GM21786 (cell line): ENCODE results near the gene DNM1.

Experiments used
- ATAC-seq: cut with Tn5 transposase; IDR thresholded peaks from one replicate; pipeline ENCODE4 v1.9.1; 2021; ENCODE audit not compliant: unreplicated experiment

DNM1 gene

GRCh38 chr9:128203024-128203706 is at the start of gene DNM1:
DNM1 (plus strand) TSS chr9:128203379; CDS start chr9:128203471, 92 bp downstream.
- no peak for ATAC-seq

DNA sequence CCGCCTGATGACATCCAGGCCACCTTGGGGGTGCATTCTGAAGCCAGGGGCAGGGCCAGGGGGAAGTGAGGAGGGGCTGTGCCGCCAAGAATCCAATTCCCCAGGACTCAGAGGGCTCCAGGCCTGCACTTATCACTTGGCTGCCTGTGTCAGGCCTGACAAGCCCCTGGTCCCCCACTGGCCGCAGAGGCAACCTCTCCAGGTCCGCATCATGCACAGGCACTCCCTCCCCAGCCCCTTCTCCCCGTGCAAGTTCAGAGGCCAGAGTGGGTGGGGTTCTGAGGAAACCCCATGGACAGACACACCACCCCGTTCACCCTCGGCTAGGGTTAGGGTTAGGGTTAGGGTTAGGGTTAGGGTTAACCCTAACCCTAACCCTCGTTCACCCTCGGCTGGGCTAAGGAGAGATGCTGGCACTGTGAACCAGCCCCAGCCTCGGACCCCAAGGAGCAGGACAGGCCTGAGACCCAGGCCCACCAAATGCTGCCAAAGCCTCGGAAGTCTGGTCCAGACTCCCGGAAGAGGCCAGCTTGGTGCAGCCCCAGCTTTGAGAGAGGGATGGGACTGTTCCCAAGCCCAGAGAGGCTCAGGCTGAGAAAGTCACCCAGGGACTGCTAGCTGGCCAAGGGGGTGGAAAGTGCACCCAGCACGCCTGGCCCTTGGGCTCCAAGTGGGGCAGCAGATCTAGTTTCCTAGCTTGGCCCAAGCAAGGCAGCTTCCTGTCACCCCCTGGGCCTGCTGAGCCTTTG is 49.1 kb upstream of the DNM1 start:
- ATAC-seq = no peak

- ATAC-seq = no peak
These were observed 47.3 kb upstream of the DNM1 start for GRCh38 chr9:128155736-128156500.

GRCh38 chr9:128159522-128159783 is 43.7 kb upstream of the DNM1 start:
- ATAC-seq = no peak

GRCh38 chr9:128159784-128160602 is 43.2 kb upstream of the DNM1 start, which contains the start of gene BBLN:
BBLN (plus strand) TSS chr9:128160265; CDS start chr9:128160408, 143 bp downstream.
- ATAC-seq = peak; percentile 74

DNA sequence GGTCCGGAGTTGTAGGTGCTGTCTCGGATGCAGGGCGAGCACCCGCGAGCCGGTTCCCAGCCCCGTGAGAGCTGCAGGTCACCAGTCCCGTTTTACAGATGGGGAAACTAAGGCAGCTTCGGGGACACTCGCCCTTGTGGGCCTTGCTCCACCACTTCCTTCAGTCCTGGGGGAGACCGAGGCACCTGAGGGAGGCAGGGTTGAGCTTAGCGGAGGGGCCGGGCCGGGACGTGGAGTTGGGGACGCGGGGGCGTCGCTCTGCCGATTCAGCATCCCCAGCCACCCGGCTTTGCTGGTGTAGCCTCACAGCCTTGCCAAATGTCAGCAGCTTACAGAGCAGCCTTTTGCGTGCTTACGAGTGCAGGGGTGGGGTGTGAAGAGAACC is 42.6 kb upstream of the DNM1 start:
- ATAC-seq = no peak

DNA sequence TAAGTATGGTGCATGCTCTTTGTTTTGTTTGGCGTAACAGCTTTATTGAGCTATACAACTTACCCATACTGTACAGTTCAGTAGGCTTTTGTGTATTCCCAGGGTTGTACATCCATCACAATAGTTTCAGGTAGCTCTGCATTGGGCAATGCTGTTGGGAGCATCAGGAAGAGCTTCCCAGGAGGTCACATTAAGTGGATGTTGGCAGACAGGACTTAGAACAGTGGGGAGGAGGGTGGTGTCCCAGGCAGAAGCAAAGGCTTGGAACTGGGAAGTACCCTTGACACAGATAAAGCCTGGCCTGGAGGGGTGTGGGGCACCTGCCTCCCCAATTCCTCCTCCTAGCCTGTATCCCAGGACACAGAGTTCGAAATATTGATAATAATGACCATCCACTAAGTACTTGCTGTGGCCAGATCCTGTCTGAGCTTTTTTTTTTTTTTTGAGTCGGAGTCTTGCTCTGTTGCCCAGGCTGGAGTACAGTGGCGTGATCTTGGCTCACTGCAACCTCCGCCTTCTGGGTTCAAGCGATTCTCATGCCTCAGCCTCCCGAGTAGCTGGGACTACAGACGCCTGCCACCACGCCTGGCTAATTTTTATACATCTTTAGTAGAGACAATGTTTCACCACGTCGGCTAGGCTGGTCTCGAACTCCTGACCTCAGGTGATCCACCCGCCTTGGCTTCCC is 41.8 kb upstream of the DNM1 start:
- ATAC-seq = no peak

- no peak for ATAC-seq
These were observed 40.8 kb upstream of the DNM1 start for GRCh38 chr9:128162215-128163026.

DNA sequence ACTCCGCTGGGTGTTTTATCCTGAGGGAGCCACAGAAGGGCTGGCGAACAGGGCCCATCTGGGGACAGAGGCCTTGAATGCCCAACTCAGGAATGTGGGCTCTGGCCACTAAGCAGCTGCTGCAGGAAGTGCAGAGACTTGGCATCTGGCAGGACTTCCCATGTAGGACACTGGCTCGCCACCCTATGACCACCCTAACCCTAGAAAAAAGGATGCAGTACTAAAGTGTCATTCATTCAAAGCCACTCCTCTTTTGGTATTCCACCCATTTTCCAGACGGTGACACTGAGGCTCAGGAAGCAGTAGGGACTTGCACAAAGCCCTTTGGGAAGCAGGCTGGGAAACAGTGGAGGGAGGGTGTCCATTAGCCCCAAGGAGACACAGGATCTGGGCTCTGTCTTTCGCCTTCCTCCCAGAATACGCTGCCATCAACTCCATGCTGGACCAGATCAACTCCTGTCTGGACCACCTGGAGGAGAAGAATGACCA is 40.1 kb upstream of the DNM1 start:
- no peak for ATAC-seq

DNA sequence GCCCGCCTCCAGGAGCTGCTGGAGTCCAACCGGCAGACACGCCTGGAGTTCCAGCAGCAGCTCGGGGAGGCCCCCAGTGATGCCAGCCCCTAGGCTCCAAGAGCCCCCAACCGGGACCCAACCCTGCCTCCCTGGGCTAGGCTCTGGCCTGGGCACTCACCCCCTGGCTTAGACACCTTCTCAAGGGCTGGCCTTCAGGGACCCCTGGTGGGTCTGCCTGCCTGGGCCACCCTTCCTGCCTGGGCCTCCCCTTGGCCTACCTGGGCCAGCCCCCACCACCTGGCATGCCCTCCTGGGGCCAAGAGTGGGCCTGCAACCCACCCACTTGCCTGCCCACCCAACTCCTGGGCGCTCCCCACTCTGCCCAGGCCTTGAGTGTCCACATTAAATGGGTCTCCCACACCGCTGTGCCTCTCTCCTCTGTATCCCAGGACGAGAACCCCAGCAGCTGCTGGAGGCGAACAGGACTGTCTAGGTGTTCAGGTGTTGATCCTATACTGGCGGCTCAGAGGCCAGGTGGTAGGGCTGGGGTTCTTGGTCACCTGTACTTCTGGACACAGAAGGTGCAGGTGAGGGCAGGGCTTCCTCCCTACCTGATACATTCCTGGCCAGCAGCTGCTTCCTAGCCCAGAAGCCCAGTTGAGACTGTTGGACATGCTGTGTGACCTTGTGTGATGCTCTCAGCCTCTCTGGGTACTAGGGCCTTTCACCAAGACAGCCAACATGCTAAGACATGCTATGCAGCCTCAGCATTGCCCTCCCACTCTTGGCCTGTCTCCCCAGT is 39.5 kb upstream of the DNM1 start:
- no peak for ATAC-seq

- ATAC-seq = no peak
These were observed 38.8 kb upstream of the DNM1 start for GRCh38 chr9:128164307-128164885.

GRCh38 chr9:128166169-128166568 is 37.0 kb upstream of the DNM1 start:
- no peak for ATAC-seq

DNA sequence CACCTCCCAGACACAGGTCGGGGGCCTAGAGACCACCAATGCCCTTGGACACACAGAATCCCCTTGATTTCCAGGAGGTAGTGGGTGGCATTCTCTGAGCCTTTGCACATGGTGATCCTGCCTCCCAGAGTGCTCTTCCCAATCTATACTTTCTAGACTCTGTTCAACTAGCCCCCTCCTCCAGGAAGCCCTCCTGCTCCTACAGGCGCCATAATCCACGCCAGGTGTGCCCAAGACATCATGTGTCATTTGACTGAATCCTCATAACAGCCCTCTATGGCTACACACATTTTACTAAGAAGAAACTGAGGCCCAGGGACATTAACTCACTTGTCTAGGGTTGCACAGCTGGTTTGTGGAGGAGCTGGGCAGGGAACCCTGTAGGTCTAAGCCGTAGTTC is 36.0 kb upstream of the DNM1 start:
- no peak for ATAC-seq

DNA sequence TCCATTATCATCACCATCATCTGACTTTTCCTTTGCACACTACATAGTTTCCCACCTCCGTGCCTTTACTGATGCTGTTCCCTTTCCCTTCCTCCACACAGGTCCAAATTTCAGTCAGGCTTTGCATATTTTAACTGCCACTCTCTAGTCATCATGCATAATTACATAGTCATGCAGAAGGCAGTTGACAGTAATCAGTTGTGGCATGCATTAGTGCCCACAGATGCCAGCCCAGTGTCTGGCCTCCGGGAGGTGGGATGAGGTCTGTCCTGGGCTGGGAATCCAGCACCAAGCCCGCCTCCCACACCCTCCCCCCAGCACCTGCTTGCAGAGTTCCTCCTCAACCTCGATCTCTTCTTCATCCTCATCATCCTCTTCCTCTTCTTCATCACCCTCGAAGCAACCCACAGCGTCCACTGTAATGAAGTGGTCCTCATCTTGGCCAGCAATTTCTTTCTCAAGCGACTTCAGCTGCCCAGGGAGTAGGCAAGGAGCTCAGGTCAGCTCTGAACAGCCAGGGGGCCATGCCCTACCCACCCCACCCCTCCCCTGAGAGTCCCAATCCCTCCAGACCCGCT is 34.4 kb upstream of the DNM1 start:
- no peak for ATAC-seq

DNA sequence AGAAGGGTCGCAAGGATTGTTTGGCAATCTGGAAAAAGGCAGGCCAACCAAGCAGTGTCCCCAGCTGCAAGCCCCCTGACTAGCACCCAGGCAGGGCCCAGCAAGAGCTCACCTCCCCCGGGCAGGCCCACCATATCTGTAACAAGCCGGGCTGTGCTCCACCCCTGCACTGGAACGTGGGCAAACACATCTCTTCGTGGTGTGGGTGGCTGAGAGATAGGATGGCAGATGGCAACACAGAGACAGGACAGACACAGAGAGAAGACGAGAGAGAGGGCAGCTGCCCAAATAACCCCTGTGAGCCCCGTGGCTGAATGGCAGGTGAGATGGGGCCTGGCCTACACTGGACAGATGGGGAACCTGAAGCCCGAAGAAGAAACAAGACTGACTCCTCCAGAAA is 33.7 kb upstream of the DNM1 start:
- ATAC-seq = no peak

DNA sequence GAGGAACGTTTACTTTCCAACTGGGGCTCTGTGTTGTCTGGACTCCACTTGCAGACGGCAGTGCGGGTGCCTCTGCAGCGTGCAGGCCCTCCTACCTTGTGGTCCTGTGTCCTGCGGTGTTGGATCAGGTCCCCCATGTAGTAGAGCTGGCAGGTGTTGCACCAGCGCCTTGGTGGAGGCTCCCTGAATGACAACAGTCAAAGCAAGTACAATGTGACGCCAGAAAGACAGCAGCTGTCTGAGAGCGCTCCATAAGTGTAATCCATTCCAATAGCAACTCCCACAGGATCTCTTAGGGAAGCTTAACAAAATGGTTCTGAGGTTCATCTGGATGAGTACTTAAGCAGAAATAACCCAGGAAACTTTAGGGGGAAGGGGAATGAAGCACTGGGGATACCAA is 33.3 kb upstream of the DNM1 start:
- no peak for ATAC-seq

DNA sequence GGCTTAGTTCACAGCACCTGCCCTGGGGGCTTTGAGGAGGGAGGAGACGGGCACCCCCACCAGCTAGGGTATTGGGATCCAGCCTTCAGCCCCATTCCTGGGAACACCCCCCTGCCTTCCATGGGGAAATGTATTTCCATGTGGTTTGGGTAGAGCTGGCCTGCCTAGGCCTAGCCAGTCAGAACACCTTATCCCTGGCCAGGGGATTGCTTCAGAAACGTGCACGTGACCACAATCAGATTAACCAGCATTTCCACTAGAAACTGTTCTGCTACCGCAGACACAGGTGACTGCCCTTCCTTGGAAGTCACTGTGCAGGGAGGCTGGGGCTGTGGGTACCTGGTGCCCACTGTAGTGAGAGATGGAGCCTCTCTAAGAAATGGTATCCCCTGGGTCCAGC is 29.1 kb upstream of the DNM1 start:
- ATAC-seq = no peak

DNA sequence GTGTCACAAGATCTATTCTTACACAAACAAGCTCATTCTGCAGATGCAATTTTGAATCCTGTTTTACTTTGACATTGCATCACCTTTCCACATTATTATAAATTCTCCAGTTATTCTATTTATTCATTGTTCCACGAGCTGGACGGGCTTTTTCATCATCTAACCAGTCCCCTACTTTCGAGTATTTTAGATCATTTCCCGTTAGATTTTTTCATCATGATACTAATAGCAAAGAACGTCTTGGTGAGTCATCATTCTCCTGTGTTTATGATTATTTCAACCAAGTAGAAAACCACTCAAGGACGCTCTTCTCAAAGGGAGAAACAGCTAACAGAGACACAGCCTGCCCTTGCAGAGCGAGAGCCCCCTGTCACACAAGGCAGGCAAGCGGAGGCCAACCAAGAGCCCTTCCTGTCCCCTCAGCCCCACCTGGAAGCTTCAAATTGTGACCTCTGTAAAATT is 28.0 kb upstream of the DNM1 start:
- no peak for ATAC-seq
